ENCODE measurements around the gene HDAC7.

The HDAC7 gene

DNA sequence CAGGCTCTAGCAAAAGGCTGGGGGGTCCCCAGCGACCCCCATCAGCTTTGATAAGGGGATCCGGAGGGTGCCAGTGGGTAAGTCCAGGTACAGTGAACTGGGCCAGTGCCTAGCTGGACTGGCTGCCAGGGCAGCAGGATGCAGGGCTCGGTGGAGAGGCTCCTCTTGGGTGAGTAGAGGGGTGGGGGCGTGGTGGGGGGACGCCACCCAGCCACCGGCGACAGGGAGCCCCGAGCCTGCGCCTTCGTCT, 61.2 kb downstream of the HDAC7 start:
- DNase-seq, result no peak

DNA sequence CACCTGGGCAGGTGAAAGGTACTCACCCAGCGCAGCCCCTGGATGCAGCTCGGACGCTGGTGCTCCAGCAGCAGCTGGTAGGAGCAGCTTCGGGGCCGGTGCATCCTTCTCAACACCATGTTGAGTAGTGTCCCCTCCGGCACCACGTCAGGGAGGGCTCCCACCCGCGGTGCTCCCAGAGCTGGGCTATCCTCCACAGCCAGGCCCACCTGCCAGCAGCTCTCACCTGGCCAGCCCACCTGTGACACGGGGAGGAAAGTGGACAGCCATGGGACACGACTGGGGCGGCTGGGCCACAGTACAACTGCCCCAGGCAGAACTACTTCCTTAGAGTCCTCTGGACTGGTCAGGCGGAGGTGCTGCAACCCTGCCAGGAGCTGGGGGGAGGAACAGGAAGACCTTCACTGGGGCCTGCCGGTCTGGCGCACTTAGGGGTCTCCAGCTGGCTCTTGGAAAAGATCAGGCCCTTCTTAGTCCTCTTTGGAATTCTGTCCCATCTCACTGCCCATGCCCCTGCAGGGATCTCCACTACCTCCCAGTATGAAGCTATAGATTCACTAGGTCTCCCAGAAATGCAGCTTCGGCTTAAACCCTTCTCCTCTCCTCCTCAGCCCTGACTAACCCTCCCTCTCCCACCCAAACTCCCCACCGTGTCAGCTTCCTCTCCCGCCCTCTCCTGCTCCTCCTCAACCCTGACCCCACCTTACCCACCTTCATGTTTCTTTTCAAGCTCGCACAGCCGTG, 61.7 kb downstream of the HDAC7 start:
- DNase-seq, result no peak

DNA sequence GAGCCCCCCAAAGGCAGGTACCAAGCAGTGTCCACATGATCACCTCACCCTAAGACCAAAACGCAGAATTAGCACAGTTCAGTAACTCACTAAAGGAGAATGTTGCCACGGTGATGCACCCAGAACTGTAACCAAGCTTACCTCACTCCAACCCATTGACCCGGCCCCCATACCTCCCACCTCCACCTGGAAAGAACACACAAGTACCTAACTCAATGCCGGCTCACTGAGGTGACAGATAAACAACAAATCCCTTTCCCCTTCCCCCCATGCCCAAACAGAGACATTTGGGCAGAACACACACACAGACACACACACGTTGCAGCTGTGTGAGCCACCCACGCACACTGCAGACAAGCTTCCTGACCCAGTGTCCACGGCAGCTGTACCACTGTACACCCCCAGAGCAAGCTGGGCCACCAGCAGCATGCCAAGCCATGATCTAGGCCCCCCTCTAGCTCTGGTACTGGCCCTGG, 62.3 kb downstream of the HDAC7 start:
- no peak for DNase-seq

DNA sequence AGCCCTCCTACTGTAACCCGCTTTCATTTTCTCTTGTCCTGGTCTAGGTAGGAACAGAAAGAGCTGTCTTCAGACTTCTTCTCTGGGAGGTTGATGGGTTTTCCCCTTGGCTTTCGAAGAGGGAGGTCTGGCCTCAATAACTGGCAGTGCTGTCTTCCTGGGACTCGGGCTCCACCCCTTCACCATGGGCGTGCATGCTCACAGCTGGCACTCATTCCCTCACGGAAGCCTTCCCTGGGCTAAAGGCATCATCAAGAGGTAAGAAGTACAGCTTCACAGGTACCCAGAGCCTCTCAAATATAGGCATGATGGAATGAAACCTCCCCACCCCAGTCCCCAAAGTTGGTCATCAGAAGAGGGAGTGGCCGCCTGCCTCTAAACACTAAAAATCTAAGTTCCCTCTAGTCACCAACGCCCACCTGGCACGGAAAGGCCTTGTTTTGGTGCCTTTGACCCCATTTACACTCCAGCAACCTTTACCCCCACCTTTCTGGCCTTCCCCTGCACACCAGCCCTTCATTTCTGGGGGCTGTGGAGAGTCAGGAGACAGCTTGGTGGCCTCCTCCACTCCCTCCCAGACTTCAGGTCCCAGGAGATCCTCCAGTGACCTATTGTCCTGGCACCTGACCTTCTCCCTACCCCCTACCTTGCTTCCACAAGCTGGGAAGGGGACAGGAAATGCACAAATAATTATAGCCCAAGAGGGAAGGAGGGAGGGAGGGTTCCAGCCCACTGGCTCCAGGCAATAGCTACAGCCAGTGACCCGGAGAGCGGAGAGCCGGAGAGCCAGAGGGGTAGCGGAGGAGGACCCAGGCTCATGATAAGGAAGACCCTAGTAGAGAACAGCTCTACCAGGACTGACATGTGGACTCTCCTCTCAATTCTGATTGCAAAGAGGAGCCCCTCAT, 63.8 kb downstream of the HDAC7 start:
- DNase-seq, result peak in 2 of 5 experiments; percentile 20 to 47

DNA sequence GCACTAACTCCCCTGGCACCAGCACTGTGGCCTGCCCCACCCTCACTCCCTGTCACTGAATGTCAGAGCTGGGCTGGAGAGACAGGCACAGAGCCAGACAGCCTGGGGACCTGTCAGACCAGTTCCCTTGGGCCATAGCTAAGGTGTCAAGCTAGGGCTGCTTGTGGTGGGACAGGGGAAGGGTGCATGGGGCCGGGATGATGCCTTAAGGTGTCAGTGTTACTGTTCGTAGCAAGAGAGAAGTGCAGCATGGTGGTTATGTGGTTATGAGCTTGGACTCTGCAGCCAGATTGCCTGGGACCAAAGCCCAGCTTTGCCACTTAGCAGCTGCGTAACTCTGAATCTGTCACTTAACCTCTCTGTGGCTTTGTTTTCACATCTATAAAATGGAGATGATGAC, 64.8 kb downstream of the HDAC7 start:
- peak in 1 of 5 experiments; percentile 21 for DNase-seq

DNA sequence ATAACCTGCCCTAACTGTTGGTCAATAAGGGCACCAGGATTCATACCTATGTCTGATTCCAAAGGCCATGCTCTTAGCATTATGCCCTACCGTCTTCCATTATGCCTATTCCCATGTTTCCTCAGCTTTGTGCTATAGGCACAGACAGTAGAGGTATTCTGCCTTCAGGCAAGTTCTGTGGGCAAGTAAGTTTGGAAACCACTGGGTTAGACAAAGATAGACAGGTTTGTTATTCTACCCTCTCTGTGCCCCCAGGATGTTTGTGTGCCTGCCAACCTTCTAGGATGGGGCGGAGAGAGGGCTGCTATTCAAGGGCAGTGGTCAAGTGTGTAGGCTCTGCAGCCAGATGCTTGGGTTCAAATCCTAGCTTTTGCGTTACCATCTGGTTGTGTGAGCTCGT, 65.6 kb downstream of the HDAC7 start:
- no peak for DNase-seq

DNA sequence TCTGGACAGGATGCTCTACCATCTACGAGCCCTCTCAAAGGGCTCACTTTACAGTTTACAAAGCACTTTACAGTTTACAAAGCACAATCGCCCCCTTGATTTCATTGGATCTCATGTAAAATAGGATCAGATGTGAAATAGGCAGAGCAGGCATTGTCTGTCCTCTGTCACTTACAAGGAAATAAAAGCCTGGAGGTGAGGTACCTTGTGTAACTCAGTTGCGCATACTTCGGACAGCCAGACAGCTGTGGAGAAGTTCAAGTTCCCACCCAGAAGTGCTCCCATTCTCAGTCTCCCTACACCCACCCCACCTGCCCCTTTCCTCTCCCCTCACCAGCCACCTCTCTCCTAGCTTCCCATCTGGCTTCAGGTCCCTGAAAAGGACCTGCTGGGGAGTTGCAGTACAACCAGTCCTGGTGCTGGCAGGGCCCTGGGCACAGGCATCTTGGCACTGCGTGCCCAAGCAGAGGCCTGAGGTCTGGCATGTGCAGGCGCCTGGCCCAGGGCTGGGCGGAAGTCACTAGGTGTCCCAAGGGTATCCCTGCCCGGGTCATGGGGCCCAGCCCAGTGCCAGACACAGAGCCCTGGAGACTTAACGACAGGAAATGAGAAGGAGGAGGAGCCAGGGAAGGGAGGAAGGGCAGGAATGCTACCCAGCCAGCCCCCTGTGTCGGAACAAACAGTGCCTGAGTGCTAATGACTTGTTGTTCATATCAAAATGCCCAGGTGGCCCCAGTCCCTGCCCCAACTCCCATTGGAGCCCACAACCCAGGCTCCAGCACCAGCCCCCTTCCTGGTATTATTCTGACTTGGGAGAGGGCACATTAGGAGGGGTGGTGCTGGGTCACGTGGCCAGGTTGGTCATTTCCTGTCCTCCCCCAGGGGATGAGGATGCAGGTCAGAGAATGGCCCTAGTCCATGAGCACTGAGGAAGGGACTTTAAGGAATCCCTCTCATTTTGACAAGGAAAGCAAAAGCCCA, 66.4 kb downstream of the HDAC7 start:
- no peak for DNase-seq

DNA sequence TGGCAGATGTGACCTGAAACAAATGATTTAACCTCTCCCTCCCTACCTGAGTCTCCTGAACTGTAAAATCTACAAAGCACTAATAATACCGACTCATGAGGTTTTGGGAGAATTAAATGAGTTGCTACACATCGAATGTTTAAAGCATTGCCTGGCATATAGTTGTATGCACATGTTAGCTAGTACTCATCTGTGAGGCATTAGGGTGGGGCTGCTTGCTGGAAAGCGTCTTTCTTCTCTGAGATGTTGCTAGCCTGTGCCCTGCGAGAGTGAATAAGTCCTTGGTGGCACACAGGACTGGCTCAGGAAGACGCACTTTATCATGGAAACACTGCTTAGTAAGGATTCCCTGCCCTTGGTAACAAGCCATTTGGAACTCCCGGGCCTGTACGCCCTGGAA, 67.2 kb downstream of the HDAC7 start:
- DNase-seq, result no peak

DNA sequence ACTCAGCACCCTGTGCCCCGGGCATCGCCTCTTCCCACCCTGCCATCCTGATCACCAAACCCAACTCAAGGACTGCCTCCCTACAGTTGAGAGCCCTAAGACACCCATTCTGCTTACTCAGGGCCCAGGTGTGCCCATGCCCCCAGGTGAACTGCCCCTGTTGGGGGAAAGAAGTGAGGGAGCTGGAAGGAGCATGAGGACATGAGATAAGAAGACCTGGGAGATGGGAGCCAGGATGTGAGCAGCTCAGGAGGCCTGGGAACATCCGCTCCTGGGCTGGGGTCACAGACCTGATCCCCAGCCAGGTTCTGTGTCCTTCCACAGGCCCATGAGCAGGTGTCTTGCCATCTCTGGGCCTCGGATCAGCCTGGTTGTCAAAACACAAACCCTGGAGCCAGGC, 67.6 kb downstream of the HDAC7 start:
- DNase-seq, result no peak

DNA sequence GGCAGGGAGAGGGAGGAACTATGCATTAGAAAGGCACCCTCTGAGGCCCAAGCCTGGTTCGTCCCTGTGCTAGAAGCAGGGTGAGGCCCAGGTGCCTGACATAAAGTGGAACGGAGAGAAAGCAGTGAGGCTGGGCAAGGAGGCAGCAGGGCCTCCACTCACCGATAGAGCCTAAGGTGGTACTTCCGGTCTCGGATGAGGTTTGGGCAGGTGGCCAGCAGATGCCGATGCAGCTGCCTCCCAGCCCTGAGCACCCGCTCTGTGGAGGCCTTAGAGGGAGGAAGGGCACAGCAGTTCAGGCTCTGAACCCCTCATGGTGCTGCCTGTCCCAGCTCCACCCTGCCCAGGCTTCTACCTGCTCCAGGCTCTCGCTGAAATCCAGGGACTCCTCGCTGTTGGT, 68.1 kb downstream of the HDAC7 start:
- no peak for DNase-seq

DNA sequence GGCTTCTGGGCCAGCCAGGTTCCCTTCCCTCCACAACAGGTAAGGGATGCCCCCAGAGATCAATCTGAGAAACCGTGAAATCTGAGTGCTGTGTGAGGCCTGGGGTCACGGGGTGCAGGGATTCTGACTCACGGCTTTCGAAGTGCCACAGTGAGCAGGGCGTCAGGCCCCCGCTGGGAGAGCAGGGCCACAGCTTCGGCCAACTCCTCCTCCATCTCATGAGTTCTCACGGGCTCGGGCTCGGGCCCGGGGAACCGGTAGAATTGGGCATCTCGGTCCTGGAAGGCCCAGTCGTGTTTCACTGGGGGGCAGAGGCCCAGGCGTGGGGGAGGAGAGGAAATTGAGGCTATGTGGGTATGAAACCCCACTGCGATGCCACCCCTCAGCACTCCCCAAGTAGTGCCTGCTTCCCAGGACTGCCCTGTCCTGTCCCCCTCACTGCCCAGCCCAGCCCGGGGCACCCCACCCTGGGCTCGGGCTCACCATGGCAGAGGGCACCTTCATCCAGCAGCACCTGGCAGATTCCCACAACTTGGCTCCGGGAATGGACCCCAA, 68.7 kb downstream of the HDAC7 start:
- no peak for DNase-seq

DNA sequence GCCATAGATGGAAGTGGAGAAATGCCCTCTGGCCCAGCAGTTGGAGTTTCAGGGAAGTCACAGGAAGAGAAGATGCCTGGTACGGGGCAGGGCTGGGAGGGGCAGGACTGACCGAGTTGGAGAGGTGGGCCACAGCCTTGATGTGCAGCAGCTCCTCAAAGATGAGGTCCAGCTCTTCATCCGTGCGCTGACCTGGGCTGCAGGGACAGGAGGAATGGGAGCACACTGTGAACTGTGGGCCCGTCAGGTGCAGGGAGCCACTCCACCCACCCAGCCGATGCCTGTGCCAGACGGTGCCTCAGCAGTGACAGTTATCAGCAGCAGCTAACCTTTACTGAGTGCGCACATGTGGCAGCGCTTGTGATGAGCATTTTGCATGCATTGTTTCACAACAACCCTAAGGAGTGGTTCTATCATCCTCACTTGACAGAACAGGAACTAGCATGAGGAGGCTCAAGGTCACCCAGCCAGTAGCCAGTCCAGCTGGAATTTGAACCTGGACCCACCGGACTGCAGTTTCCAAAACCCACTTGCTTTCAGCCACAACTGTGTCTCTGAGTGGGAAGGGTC, 69.4 kb downstream of the HDAC7 start:
- DNase-seq, result no peak

DNA sequence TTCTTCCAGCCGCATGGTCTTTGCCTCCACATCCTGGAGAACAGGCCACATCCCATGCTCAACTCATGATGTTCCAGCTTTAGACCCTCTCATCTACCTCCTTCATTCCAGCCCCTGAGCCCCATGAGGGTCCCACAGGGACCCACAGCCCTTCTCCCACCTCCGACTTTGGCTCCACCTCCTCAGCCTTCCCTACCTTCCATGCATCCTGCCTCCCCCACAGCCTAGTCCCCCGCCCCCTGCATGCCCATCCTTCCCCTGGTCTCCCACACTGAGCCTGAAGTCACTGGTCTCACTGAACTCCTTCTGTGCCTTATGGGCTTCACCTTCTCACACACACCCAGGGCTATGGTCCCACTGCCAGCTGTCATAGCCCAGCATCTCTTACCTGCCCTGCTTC, 70.8 kb downstream of the HDAC7 start:
- DNase-seq, result no peak

DNA sequence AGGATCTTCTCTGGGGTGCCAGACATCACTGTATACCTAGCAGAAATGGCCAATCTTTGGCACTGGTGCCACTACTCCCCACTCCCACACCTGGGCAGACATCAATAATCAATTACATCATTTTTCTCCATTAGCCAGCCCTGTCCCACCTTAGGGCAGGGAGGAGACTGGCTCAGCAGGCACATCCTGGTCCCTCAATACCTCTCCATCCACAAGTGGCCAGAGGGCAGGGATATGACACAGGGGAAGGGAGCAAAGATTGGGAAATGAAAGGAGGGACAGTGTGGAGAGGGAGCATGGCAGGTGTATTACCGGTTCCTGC, 71.2 kb downstream of the HDAC7 start:
- DNase-seq, result no peak

DNA sequence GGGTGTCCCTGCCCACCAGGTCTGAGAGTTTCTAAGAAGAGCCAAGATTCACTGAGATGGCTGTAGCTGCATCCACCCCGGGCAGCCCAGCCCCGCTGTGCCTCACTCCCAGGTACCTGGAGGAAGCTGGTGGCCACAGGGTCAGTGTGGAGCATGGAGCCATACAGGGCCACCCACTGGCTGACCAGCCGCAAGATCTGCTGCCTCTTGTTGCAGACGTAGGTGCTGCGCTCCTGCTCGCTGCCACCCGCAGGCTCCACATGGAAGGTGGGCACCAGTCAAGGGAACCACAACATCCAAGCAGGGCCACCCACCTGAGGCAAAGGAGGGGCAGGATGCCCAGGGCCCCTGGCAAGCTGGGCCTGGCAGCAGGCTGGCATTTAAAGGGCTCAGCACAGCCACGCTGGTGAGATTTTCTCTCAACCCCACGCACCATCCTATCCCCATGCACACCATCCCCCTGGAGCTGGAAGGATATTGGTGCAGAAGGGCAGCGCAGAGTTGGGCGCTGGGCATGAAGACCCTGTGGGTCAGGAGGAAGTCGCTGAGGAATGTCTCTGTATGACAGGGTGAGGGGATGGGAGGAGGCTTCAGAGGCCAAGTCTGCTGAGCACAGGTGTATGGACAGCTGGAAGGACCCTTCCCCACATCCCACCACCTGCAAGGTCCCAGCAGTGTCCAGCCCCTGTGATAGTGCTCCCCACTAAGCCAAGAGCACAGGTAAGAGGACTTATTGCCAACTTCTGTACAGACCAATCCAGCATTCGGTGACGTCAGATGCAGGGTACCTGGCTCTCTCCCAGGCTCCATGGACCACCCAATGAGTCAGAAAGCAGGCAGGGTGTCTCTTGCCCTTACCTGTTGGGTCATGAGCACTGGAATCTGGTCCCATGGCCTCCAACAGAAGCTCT, 71.9 kb downstream of the HDAC7 start:
- no peak for DNase-seq

DNA sequence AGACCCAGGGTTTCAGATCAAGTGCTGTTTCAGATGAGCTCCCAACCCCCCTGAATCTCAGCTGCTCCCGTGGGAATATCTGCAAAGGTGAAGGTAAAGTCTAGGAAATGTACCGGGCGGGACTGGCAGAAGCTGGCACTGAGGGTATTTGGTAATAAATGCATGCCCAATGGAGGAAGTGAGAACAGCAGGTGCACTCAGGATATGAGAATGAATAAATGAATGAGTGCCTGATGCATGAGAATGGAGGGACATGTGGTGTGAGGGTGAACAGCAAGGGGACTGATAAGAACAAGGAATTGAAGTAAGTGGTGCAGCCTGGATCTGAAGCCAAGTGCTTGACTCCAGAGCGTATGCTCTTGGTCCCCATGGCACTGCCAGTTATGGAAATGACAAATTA, 72.6 kb downstream of the HDAC7 start:
- DNase-seq, result no peak

DNA sequence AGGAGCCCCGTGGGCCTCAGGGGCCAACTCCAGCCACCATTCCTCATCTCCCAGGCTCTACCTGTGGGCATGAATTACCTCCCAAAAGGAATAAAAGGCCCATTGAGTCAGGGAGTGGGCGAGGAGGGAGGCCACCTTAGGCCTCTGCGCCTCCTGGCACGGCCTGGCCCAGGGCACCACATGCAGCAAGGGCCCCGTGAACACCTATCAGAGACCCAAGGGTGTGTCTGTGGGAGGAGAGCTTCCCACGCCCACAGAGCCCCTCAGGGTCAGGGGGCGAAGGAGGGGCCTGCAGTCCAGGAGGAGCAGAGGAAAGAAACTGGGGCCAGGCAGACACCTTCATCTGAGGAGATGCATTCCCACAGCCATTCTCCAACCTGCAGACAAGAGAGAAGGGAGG, 73.2 kb downstream of the HDAC7 start:
- DNase-seq, result no peak

DNA sequence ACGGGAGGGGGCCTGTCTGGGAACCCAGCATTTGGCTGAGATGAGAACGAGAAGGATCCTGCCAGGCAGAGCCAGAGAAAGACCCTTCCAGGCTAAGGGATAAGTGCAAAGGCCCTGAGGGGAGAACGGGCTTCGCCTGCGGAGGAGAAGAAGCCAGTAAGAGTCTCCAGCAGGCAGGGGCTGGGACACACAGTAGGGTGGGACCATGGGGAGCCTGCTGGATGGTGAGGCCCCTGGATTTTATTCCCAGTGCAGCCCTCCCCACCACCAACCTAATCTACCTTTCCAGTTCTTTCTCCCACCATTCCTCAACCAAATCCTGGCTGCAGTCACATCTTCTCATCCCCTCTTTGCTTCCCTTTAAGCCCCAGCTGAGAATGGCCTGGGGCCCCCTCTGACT, 73.6 kb downstream of the HDAC7 start:
- DNase-seq, result no peak

DNA sequence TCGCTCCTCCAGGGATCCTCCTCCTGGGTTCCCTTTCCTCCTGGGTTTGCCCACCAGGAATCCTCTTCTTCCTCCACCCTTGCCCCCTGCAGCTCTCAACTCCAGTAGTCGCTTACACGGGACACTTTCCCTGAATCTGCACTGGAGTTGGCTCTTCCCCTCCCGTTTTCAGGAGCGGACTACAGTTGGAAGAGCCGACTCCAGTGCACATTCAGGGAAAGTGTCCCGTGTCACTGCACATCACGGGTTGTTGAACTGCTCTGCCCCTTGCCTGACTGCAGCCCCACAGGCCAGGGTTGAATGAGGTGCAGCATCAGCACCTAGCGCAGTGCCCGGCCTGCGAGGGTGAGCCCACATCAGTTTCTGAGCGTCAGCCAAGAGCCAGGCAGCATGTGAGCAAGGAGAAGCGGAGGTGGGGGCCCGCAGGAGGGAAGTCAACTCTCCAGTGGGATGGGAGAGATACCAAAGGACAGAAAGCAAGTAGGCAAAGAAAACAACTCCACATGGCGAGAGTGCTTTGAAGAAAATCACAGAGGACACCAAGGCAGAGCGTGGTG, 74.1 kb downstream of the HDAC7 start:
- DNase-seq, result no peak

DNA sequence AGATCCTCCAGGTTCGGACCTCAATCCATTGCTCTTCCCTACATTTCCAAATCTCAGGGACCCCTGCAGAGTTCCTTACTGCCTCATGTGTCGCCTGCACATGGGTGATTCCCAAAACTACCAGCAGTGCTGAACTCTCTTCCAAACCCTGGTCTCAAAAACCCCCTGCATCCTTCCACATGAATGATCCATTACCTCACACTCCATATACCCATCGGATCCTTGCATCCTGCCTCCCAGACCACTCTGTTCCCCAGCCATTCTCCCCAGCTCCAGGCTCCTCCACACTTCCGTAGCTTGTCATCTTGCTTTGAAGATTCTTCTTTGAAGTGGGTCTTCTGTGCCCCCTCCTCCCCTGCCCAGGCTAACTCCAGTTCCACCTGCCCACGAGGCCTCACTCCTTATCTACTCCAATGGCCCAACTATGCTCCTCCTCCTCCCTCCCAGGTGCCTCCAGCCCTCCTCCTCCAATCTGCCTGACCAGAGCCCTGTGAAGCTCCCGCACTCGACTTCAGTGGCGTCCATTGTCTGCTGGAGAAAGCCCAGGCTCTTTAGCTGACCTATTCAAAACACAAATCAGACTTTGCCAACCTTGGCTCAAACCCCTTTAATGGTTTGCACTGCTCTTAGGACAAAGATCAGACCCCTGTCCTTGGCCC, 74.8 kb downstream of the HDAC7 start:
- DNase-seq, result no peak

All from T-helper 2 cell (primary cell).